Neuronal stem cell (in vitro differentiated cells): Measurements from ENCODE around the gene MYO3B.

ENCODE experiments used
- DNase-seq: peaks from one replicate; pipeline ENCODE4 v3.0.0-alpha.2; 2013; ENCODE audit warnings: low spot score
- H2AFZ ChIP-seq: one replicate; pipeline ENCODE4 v1.6.1; 2013; ENCODE audit warnings: mild to moderate bottlenecking, low read length, inconsistent platforms
- H2AK5ac ChIP-seq: 2 replicates; pipeline ENCODE4 v1.6.1; 2013; ENCODE audit warnings: low read depth, mild to moderate bottlenecking, inconsistent platforms, low read length, moderate library complexity, mixed read lengths
- H2BK120ac ChIP-seq: 2 replicates; pipeline ENCODE4 v1.6.1; 2013; ENCODE audit warnings: low read depth, mild to moderate bottlenecking, inconsistent platforms, low read length, moderate library complexity, mixed read lengths
- H2BK12ac ChIP-seq: one replicate; pipeline ENCODE4 v1.6.1; 2013; ENCODE audit warnings: low read length, inconsistent platforms
- H2BK15ac ChIP-seq: 2 replicates; pipeline ENCODE4 v1.6.1; 2013; ENCODE audit warnings: mild to moderate bottlenecking, low read length, inconsistent platforms, mixed read lengths
- H2BK5ac ChIP-seq: one replicate; pipeline ENCODE4 v1.6.1; 2013; ENCODE audit warnings: inconsistent platforms, mild to moderate bottlenecking, low read length, moderate library complexity
- H3K14ac ChIP-seq: one replicate; pipeline ENCODE4 v1.6.1; 2013; ENCODE audit warnings: low read length, inconsistent platforms
- H3K18ac ChIP-seq: 2 replicates; pipeline ENCODE4 v1.6.1; 2013; ENCODE audit warnings: low read length, inconsistent platforms
- H3K23ac ChIP-seq: 2 replicates; pipeline ENCODE4 v1.6.1; 2013; ENCODE audit warnings: low read depth, mild to moderate bottlenecking, mixed read lengths, low read length, inconsistent platforms; ENCODE audit not compliant: poor library complexity
- H3K27ac ChIP-seq: replicated peaks from 3 replicates; pipeline ENCODE4 v1.5.1; 2013; ENCODE audit warnings: low read length, inconsistent platforms
- H3K27me3 ChIP-seq, 3 experiments: 2 replicates each; pipeline ENCODE4 v1.6.1; 2013; ENCODE audit warnings: low read length in 3 of 3, mild to moderate bottlenecking in 2 of 3, inconsistent platforms in 1 of 3, low read depth in 1 of 3, mixed read lengths in 1 of 3, moderate library complexity in 1 of 3; ENCODE audit not compliant: control insufficient read depth in 3 of 3, insufficient read depth in 3 of 3
- H3K36me3 ChIP-seq, 2 donors: replicated peaks in 1 of 2; 2 replicates each; pipeline ENCODE4 v1.6.1; 2013; ENCODE audit warnings: low read length in 2 of 2; ENCODE audit not compliant: control insufficient read depth in 2 of 2, insufficient read depth in 2 of 2
- H3K4ac ChIP-seq: 2 replicates; pipeline ENCODE4 v1.6.1; 2013; ENCODE audit warnings: inconsistent platforms, mild to moderate bottlenecking, low read length, moderate library complexity
- H3K4me1 ChIP-seq, 2 donors: 1 replicate in 1 of 2; 2 replicates in 1 of 2; pipeline ENCODE4 v1.6.1; 2013; ENCODE audit warnings: low read length in 2 of 2, low read depth in 1 of 2; ENCODE audit not compliant: control insufficient read depth in 2 of 2, insufficient read depth in 1 of 2
- H3K4me2 ChIP-seq: one replicate; pipeline ENCODE4 v1.6.1; 2013; ENCODE audit warnings: mild to moderate bottlenecking, low read length, inconsistent platforms; ENCODE audit not compliant: insufficient read depth, poor library complexity, severe bottlenecking
- H3K4me3 ChIP-seq, 2 donors: 2 replicates each; pipeline ENCODE4 v1.5.1; 2013; ENCODE audit warnings: low read length in 2 of 2, mild to moderate bottlenecking in 2 of 2, inconsistent platforms in 1 of 2, moderate library complexity in 1 of 2
- H3K79me1 ChIP-seq: one replicate; pipeline ENCODE4 v1.6.1; 2013; ENCODE audit warnings: low read depth, mild to moderate bottlenecking, inconsistent platforms, low read length, moderate library complexity
- H3K9ac ChIP-seq: one replicate; pipeline ENCODE4 v1.6.1; 2013; ENCODE audit warnings: mild to moderate bottlenecking, low read depth, low read length, inconsistent platforms; ENCODE audit not compliant: poor library complexity
- H3K9me3 ChIP-seq, 2 donors: replicated peaks in 1 of 2; 2 replicates each; pipeline versions ENCODE3 to v1.6.1; 2013; ENCODE audit warnings: low read length in 2 of 2, mild to moderate bottlenecking in 2 of 2, inconsistent platforms in 1 of 2, low read depth in 1 of 2, mixed read lengths in 1 of 2, moderate library complexity in 1 of 2; ENCODE audit not compliant: control insufficient read depth in 2 of 2, insufficient read depth in 1 of 2
- H4K8ac ChIP-seq: one replicate; pipeline ENCODE4 v1.6.1; 2013; ENCODE audit warnings: low read depth, mild to moderate bottlenecking, inconsistent platforms, low read length, moderate library complexity
- H4K91ac ChIP-seq: one replicate; pipeline ENCODE4 v1.6.1; 2013; ENCODE audit warnings: low read length, low read depth, mild to moderate bottlenecking, inconsistent platforms; ENCODE audit not compliant: poor library complexity
- WGBS, 2 donors: extraction: QIAGEN DNeasy Blood & Tissue Kit; methylation state at CpG; one replicate each; pipeline ENCODE4 v1.1.7; 2013; ENCODE audit warnings: missing lambda C conversion rate in 2 of 2, mixed read lengths in 1 of 2; ENCODE audit not compliant: insufficient read length in 2 of 2, insufficient replicate concordance in 1 of 2; ENCODE audit errors: extremely low coverage in 2 of 2; 5-methylcytosine and 5-hydroxymethylcytosine counted together

The MYO3B gene

DNA sequence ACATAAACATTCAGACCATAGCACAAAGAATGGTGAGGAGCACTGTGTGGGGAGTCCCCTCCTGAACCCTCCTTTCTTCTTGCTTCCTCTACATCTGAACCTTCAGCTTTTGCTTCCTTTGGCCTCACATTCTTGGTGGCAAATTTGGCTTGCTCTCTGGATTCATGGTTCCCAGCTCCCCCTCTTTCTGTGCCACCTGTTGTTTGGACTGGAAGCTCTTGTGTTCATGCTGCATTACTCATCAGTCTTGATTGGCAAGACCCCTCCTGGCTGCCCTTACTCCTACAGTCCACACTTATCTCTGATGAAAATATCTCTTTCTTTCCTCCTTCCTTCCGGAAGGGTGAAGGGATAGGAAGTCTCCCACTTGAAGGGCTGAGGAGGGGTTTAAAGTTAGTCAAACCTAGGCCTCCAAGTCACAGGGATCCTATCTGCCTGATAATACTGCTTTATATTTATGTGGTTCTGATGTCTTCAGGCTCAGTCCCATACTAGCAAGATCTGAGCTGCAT, 70.0 kb downstream of the MYO3B start:
- no peak overlapping the region for H2AFZ ChIP-seq
- no peak overlapping the region for H2AK5ac ChIP-seq
- WGBS, 2 donors, result no CpG with 5 or more reads among the region's 1 CpG
- no peak for DNase-seq
- H3K27me3 ChIP-seq, result peaks cover 0 to 12% (median 0%) of the 10 kb centered on the region in 3 experiments
- H3K18ac ChIP-seq, result no peak overlapping the region
- peaks cover 1 to 2% of the 10 kb centered on the region in 2 donors for H3K9me3 ChIP-seq
- H2BK12ac ChIP-seq, result no peak overlapping the region
- no peak overlapping the region for H2BK15ac ChIP-seq
- no peak overlapping the region for H3K4me3 ChIP-seq
- H3K14ac ChIP-seq, result no peak overlapping the region
- H2BK120ac ChIP-seq, result no peak overlapping the region
- H4K91ac ChIP-seq, result no peak overlapping the region
- H3K4me1 ChIP-seq, result no peaks in the 10 kb centered on the region
- no peaks in the 10 kb centered on the region for H3K36me3 ChIP-seq
- no peak overlapping the region for H4K8ac ChIP-seq
- H3K9ac ChIP-seq, result no peak overlapping the region
- no peak overlapping the region for H3K4ac ChIP-seq
- no peak overlapping the region for H2BK5ac ChIP-seq
- H3K79me1 ChIP-seq, result no peaks in the 10 kb centered on the region
- no peak overlapping the region for H3K4me2 ChIP-seq
- H3K27ac ChIP-seq, result no peak overlapping the region
- H3K23ac ChIP-seq, result no peak overlapping the region

GRCh38 chr2:170248574-170249393, 70.8 kb downstream of the MYO3B start:
- WGBS, 2 donors, result no CpG with 5 or more reads among the region's 4 CpGs
- Histone ChIP-seq H2BK12ac (no peak overlapping the region), H2AK5ac (no peak overlapping the region), H3K18ac (no peak overlapping the region), H2AFZ (no peak overlapping the region), H2BK5ac (no peak overlapping the region), H3K4me3 (no peak overlapping the region), H4K8ac (no peak overlapping the region), H3K4me1 (no peaks in the 10 kb centered on the region), H2BK120ac (no peak overlapping the region), H3K14ac (no peak overlapping the region), H3K4me2 (no peak overlapping the region), H3K9ac (no peak overlapping the region), H3K27ac (no peak overlapping the region), H3K36me3 (no peaks in the 10 kb centered on the region), H4K91ac (no peak overlapping the region), H3K4ac (no peak overlapping the region), H2BK15ac (no peak overlapping the region), H3K9me3 (peaks cover 1 to 2% of the 10 kb centered on the region in 2 donors), H3K79me1 (no peaks in the 10 kb centered on the region), H3K27me3 (peaks cover 0 to 12% (median 0%) of the 10 kb centered on the region in 3 experiments), H3K23ac (no peak overlapping the region)
- no peak for DNase-seq

DNA sequence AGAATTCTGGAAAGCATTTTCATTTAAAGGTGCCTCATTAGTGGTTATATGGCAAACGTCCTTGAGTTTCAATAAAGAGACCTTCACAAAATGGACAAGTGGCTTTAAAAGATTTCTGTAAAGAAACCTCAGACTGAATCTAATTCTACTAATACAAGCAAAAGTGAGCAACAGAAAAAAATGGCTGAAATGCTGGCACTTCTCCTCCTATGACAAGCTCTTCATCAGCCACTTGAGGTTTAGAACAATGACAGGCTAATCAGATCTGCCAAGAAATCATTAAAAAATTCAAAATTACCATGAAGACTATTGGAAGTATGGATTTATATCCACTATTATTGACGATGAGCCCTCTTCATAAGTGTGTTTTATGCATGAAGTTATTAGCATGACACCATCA, 71.8 kb downstream of the MYO3B start:
- WGBS, 2 donors, result no CpG with 5 or more reads among the region's 2 CpGs
- no peak for DNase-seq

GRCh38 chr2:170250584-170250983, 72.6 kb downstream of the MYO3B start:
- H2AFZ ChIP-seq, result no peak overlapping the region
- DNase-seq, result no peak
- no peak overlapping the region for H3K27ac ChIP-seq
- H3K23ac ChIP-seq, result no peak overlapping the region
- H3K27me3 ChIP-seq, result peaks cover 0 to 12% (median 0%) of the 10 kb centered on the region in 3 experiments
- no peak overlapping the region for H3K4me2 ChIP-seq
- no peak overlapping the region for H2BK120ac ChIP-seq
- H3K9me3 ChIP-seq, result peaks cover 1 to 2% of the 10 kb centered on the region in 2 donors
- no peak overlapping the region for H3K4me3 ChIP-seq
- H2AK5ac ChIP-seq, result no peak overlapping the region
- peaks cover 0 to 3% of the 10 kb centered on the region in 2 donors for H3K4me1 ChIP-seq
- no peak overlapping the region for H2BK15ac ChIP-seq
- no peak overlapping the region for H3K18ac ChIP-seq
- no peak overlapping the region for H3K9ac ChIP-seq
- H4K8ac ChIP-seq, result no peak overlapping the region
- no peak overlapping the region for H2BK5ac ChIP-seq
- no peak overlapping the region for H2BK12ac ChIP-seq
- no CpG with 5 or more reads among the region's 6 CpGs for WGBS, 2 donors
- H3K36me3 ChIP-seq, result no peaks in the 10 kb centered on the region
- H3K4ac ChIP-seq, result no peak overlapping the region
- H3K79me1 ChIP-seq, result no peaks in the 10 kb centered on the region
- no peak overlapping the region for H3K14ac ChIP-seq
- H4K91ac ChIP-seq, result no peak overlapping the region

More for the DNA sequence above, 71.8 kb downstream of the MYO3B start:
- no peak overlapping the region for H2BK15ac ChIP-seq
- H4K8ac ChIP-seq, result no peak overlapping the region
- H3K79me1 ChIP-seq, result no peaks in the 10 kb centered on the region
- H4K91ac ChIP-seq, result no peak overlapping the region
- no peak overlapping the region for H3K4me3 ChIP-seq
- H2BK120ac ChIP-seq, result no peak overlapping the region
- no peak overlapping the region for H2BK12ac ChIP-seq
- H3K9me3 ChIP-seq, result peaks cover 1 to 2% of the 10 kb centered on the region in 2 donors
- no peak overlapping the region for H2AFZ ChIP-seq
- no peak overlapping the region for H3K14ac ChIP-seq
- H3K36me3 ChIP-seq, result no peaks in the 10 kb centered on the region
- no peak overlapping the region for H3K9ac ChIP-seq
- no peak overlapping the region for H2AK5ac ChIP-seq
- H3K23ac ChIP-seq, result no peak overlapping the region
- no peak overlapping the region for H3K27ac ChIP-seq
- no peak overlapping the region for H3K4ac ChIP-seq
- peaks cover 0 to 3% of the 10 kb centered on the region in 2 donors for H3K4me1 ChIP-seq
- H2BK5ac ChIP-seq, result no peak overlapping the region
- no peak overlapping the region for H3K18ac ChIP-seq
- peaks cover 0 to 12% (median 0%) of the 10 kb centered on the region in 3 experiments for H3K27me3 ChIP-seq
- H3K4me2 ChIP-seq, result no peak overlapping the region
